ENCODE measurements around the gene CKAP4. TPM values are rescaled to one million over a fixed set of nuclear protein-coding genes. Genes with fewer than 3 reads are reported as not detected.

CKAP4 gene
- total and polyA plus RNA-seq, 10 of the 15 experiments (the other 5 are each of a cell fraction or from before 2014, with no cell fraction given), result 0.39 to 23.6 (median 11.1) TPM

GRCh38 chr12:106280106-106280505 lies 32.3 kb upstream of the CKAP4 start (continued):
- TF ChIP-seq BCLAF1 (IDR thresholded peaks at IDR 0.05) (no peak), ZBTB33 (IDR thresholded peaks at IDR 0.05) (no peak), IKZF1 (conservative IDR thresholded peaks at IDR 0.05) (no peak), NFIC (IDR thresholded peaks at IDR 0.05; ENCODE audit: low read depth, low read length) (no peak)

- peak overlapping the region; percentile 72 for H3K4me2 ChIP-seq (ENCODE audit: control insufficient read depth, insufficient read depth)
- in situ Hi-C loops (cut with MboI) (no loop called here), intact Hi-C loops (cut with micrococcal nuclease; ENCODE audit: unreplicated experiment) (no loop called here)
- ChIA-PET POLR2A (no interaction called here), CTCF (interaction anchor here (0.6 to 3.9 kb wide), 3 partner anchors 15 to 140 kb away, joined by 3 to 22 read pairs (median 3); no protein-coding TSS in a partner anchor), RAD21 (ENCODE audit: unreplicated experiment) (interaction anchor here (0.7 to 1.1 kb wide), 3 partner anchors 24 to 276 kb away, joined by 3 read pairs; no protein-coding TSS in a partner anchor), SMC1A (ENCODE audit: uncharacterized antibody, unreplicated experiment) (interaction anchor here (2.0 kb wide), 1 partner anchor 49 kb away, joined by 7 read pairs; no protein-coding TSS in a partner anchor)
- no peak overlapping the region; the same call in 1 of the 2 replicates for H2AFZ ChIP-seq (ENCODE audit: control insufficient read depth, low read depth, low read length)
- H3K4me3 ChIP-seq, result peak overlapping the region; percentile 33
- peaks cover 24% of the 10 kb centered on the region for H3K4me1 ChIP-seq (ENCODE audit: control insufficient read depth, insufficient read depth, low read length)
- H3K27ac ChIP-seq (ENCODE audit: control insufficient read depth, insufficient read depth), result no peak overlapping the region
- peak; percentile 92 for ATAC-seq
- H3K36me3 ChIP-seq (ENCODE audit: control insufficient read depth in 2 of 2, insufficient read depth in 2 of 2, low read length in 1 of 2), result no peaks in the 10 kb centered on the region
- no peaks in the 10 kb centered on the region for H4K20me1 ChIP-seq (ENCODE audit: control insufficient read depth, insufficient read depth)
- BruUV-seq (replicated peaks), result no TSS peak
- DNase-seq (ENCODE audit: low read depth, low spot score), result peak; percentile 65
- H3K27me3 ChIP-seq (replicated peaks in 1 of 2; ENCODE audit: control insufficient read depth in 2 of 2, insufficient read depth in 2 of 2, low read length in 1 of 2), result no peaks in the 10 kb centered on the region
- FAIRE-seq, result peak; percentile 81
- H3K9me3 ChIP-seq (replicated peaks; ENCODE audit: control insufficient read depth, insufficient read depth, low read length), result no peaks in the 10 kb centered on the region
- no peaks in the 10 kb centered on the region for H3K79me2 ChIP-seq (ENCODE audit: control insufficient read depth, insufficient read depth, low read length)
- no peak overlapping the region for H3K9ac ChIP-seq (ENCODE audit: control insufficient read depth, insufficient read depth, low read length)
- 2% methylated on average over 4 of the region's 4 CpGs for WGBS (ENCODE audit: insufficient coverage, insufficient replicate concordance, low lambda C conversion rate, missing lambda C conversion rate)
- TF ChIP-seq PKNOX1 (IDR thresholded peaks at IDR 0.05) (peak; percentile 40; the same call in 1 of the 2 replicates), CREM (IDR thresholded peaks at IDR 0.05; ENCODE audit: low read depth) (peak; percentile 55), JUNB (IDR thresholded peaks at IDR 0.05) (peak; percentile 97), BCL11A (IDR thresholded peaks at IDR 0.05; ENCODE audit: low read depth, low read length) (peak; percentile 88), RELB (IDR thresholded peaks at IDR 0.05; ENCODE audit: low read depth) (0 out of 2 replicates have a peak, but pooled peaks have one; percentile 56), SRF (IDR thresholded peaks at IDR 0.05; ENCODE audit: low read depth in 2 of 2, low read length in 2 of 2) (no peak), MTA3 (IDR thresholded peaks at IDR 0.05; ENCODE audit: borderline replicate concordance, low read length) (no peak), YY1 (IDR thresholded peaks at IDR 0.05; ENCODE audit: low read depth, low read length) (0 out of 2 replicates have a peak, but pooled peaks have one; percentile 44), FOXM1 (IDR thresholded peaks at IDR 0.05; ENCODE audit: low read depth, low read length) (peak; percentile 54; the same call in 1 of the 2 replicates), ZNF217 (IDR thresholded peaks at IDR 0.05) (0 out of 2 replicates have a peak, but pooled peaks have one; percentile 32), EED (IDR thresholded peaks at IDR 0.05; ENCODE audit: low read depth) (peak; percentile 38; the same call in 1 of the 2 replicates)
Observed at GRCh38 chr12:106276032-106276740, 28.4 kb upstream of the CKAP4 start.
